Astrocyte (in vitro differentiated cells and primary cell): ENCODE data around the gene PPP6R1.

Source experiments
- CTCF ChIP-seq: IDR thresholded peaks from 2 replicates; pipeline ENCODE4 v1.5.1; 2011; ENCODE audit warnings: low read depth, mild to moderate bottlenecking, inconsistent platforms, low read length, moderate library complexity; ENCODE audit not compliant: insufficient read depth
- EZH2 ChIP-seq: IDR thresholded peaks from 2 replicates; pipeline ENCODE4 v1.6.1; 2012; ENCODE audit warnings: mild to moderate bottlenecking, low read length, inconsistent platforms; ENCODE audit not compliant: insufficient read depth

- TF ChIP-seq CTCF, result no peak
- TF ChIP-seq EZH2, result no peak
These were observed 46.2 kb upstream of the PPP6R1 start for GRCh38 chr19:55304980-55305379.
